GM19463 (cell line): ENCODE data around the gene EPHA3.

ENCODE experiments used
- ATAC-seq: cut with Tn5 transposase; IDR thresholded peaks from one replicate; pipeline ENCODE4 v1.9.1; 2021; ENCODE audit warnings: mild to moderate bottlenecking, moderate library complexity; ENCODE audit not compliant: unreplicated experiment

EPHA3 gene

GRCh38 chr3:89434621-89435380 lies 327.4 kb downstream of the EPHA3 start:
- no peak for ATAC-seq

- no peak for ATAC-seq
Measured at GRCh38 chr3:89436846-89437245, 329.4 kb downstream of the EPHA3 start.

GRCh38 chr3:89440386-89440785 lies 333.0 kb downstream of the EPHA3 start:
- no peak for ATAC-seq

GRCh38 chr3:89441141-89441540 lies 333.7 kb downstream of the EPHA3 start:
- ATAC-seq = no peak

DNA sequence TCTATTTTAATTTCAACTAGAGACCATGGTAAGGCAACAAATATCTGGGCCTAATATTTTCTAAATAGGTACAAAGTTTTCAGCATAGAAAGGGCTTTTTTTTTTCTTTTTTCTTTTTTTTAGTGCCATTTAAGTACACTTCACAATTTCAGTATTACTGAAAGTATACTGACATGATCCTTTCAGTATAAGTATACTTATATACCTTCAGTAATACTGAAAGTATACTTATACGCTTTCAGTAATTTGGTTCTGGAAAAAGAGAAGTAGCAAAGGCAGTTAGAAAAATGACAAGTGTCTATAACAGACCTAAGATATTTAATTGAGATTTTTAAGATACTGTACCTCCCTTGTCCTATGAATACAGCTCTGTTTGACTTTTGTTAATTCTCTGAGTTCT lies 339.2 kb downstream of the EPHA3 start:
- no peak for ATAC-seq

- no peak for ATAC-seq
Measured at GRCh38 chr3:89447243-89447642, 339.8 kb downstream of the EPHA3 start.

GRCh38 chr3:89449086-89449485 lies 341.7 kb downstream of the EPHA3 start:
- no peak for ATAC-seq

DNA sequence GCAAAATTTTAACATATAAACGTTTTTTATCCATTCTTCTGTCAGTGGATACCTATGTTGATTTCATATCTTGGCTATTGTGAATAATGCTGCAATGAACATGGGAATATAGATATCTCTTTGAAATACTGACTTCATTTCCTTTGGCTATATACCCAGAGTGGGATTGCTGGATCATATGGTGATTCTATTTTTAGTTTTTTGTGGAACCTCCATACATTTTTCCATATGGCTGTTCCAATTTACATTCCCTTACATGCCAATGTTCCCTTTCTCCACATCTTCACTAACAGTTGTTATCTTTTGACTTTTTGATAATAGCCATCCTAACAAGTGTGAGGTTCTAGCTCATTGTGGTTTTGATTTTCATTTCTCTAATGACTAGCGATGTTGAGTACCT lies 344.6 kb downstream of the EPHA3 start:
- ATAC-seq = no peak

DNA sequence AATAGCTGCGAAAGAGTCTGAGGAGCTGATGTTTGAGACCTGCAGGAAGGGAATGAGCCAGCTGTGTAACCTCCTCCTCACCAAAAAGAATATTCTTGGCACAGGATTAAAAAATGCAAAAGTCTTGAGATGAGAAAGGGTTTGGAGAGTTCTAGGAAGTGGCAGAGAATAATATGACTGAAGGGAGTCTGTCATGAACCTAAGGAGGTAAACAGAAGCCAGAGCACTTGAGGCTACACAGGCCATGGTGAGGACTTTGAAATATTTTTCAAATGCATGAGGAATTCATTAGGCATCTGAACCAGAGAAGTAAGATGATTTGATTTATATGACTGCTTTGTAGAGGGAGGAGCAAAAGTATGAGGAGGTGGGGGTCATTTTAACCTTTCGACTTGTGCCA lies 347.8 kb downstream of the EPHA3 start:
- no peak for ATAC-seq

DNA sequence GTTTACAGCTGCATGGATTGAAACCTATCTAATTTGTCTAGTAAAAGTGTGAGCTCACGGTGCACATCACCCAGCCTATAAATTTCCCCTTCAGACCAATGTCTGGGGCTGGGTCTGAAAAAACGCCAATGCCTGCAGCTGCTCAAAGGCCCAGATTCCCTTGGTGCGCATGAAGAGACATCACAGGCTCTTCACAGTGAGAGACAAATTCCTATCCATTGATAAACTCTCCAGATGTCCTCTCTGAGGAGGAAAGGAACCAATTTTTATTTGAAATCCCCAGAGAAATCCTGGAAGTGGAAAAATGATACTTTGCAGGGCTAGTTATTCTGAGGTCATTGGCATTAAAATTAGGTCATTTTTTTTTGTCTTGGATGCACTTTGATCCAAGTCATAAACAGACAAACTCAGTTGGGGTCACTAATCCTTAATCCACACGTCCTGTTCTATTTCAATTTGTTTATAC lies 360.5 kb downstream of the EPHA3 start:
- ATAC-seq = no peak

- no peak for ATAC-seq
Measured at GRCh38 chr3:89472101-89472500, 364.7 kb downstream of the EPHA3 start.

DNA sequence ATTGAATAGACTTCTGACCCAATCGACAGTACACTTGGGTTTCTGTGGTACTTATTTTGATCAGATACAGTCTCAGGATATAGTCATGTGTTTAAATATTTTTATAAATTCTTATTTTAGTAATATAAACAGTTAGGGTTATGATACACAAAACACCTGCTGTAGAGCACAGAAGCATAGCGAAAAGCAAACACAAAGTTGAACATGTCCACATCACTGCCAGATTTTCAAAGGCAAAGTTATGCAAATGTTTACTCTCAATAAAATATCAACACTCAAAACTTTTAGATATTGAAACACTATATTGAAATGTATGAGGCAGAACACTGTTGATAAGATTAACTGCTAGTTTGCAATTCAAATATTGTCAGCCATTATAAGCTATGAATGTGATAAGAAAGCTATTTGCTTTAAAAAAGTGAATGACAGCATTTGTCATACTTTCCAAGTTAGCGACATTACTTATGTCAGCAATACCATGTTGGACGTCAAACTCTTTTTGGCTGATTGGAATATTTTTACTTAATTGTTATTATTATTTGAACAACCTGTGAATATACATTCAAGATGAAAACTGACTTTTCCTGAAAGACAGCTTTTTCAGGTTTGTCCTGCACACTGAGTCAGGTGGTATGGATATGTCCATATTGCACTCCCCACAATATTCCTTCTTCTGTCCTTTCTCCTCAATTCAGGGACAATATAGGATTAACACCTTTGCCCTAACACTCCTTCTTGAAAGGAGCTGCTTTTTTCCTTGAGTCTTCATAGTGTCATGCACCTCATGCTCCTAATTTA lies 367.1 kb downstream of the EPHA3 start:
- no peak for ATAC-seq

DNA sequence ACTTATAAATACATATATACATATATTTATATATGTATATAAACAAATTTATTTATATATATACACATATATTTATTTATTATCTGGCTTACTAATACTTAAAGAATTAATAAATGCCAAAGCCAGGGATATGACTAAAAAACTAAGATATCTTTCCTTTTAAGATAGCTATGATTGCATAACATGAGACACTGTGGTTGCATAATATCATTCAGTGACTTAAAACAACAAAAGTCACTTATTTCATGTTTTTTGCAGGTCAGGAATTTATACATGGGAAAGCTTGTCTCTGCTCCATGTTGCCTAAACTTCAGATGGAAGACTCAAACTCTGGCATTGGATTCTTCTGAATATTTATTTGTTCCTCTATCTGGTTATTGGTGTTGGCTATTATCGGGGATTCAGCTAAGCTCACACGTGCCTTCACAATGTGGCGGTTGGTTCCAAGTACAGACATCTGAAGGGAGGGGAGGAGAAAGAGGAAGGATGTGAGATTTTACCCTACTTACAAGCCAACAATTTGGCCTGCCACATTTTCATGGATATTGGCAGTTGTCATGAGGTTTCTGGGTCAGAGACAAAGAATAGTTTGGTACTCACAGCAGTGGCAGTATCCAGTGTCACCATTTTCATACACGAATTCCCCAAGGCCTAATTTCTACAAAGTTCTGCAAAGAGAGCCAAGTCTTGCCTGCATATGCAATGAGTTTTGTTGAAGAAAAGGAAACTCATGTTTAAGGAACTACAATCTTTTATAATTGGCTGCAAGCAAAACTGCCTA lies 381.6 kb downstream of the EPHA3 start:
- ATAC-seq = no peak

DNA sequence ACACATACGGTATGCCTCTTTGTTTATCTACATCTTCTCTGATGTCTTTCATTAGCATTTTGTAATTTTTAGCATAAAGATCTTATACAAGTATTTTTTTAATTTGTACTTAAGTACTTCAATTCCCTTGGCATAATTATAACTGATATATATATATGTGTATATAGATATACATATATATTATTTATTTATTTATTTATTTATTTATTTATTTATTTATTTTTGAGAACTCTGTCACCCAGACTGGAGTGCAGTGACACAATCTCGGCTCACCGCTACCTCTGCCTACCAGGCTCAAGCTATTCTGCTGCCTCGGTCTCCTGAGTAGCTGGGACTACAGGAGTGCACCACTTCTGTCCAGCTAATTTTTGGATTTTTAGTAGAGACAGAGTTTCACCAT lies 382.7 kb downstream of the EPHA3 start:
- no peak for ATAC-seq

GRCh38 chr3:89494734-89495133 lies 387.3 kb downstream of the EPHA3 start:
- no peak for ATAC-seq

DNA sequence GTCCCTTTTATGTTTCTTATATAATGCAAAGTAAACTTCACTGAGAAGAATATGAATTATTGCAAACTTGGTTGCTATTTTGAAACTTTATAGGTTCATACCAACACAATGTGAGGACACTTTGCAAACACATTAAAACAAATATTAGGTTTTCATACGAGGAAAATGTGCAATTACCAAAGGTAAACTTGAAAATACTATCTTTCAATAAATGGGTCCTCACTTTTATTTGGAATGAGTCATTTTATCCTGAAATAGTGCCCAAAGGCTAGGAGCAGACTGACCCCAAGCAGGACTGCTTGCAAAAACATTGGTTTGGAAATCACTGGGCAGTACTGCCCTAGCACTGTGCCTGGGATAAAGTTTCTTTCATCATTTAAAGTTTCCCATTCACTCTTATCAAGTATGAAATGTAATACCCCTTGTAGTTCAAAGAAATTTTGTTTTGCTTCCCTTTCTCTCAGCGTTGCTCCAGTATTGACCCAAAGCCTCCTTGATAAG lies 396.5 kb downstream of the EPHA3 start:
- ATAC-seq = no peak

DNA sequence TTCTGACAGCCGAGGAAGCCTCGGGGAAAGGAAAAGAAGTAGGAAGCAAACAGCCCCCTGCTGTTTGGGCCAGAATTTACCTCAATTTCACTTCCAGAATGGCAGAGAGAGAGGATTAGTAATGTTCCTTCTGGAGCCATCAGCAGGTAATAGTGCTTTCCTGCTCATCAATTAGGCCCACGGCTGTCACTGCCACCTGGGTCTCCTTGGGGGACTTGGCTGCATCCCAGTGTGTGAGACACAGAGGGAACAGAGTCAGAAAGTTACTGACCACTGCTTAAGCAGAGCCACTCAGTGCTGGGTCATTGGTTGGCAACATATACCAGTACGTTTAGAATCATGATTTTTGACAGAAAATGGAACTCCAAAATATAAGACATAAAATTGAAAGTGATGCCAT lies 397.0 kb downstream of the EPHA3 start:
- ATAC-seq = no peak

- ATAC-seq = no peak
Measured at GRCh38 chr3:89506462-89507103, 399.2 kb downstream of the EPHA3 start.

DNA sequence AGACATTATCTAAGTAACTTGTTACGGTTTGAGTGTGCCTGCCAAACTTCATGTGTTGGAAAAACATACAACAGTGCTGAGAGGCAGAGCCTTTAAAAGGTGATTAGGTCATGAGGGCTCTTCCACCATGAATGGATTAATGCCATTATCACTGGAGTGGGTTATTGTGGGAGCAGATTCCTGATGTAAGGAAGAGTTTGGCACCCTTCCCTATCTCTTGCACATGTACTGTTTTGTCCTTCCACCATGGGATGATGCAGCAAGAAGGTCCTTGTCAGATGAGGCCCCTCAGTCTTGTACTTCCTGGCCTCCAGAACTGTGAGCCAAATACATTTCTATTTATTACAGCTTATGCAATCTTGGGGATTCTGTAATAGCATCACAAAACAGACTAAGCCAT lies 413.9 kb downstream of the EPHA3 start:
- ATAC-seq = no peak

GRCh38 chr3:89522155-89522554 lies 414.7 kb downstream of the EPHA3 start:
- no peak for ATAC-seq

DNA sequence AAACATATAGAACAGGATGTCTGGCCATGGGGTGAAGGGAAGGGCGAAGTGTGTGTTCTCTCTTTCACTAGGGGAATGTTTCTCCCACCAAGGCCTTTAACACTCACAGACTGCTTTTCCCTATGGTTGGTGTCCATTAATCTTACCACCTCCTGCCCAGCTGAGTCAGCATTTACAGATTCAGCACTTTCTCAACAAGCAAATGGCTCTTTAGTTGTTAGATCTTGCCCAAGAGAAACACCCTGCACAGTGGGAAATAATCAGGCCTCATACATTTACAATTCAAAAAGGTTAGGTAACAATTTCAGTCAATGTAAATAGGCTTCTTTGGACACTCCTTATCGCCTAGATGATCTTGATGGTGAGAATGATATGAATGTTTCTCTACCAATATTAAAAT lies 418.2 kb downstream of the EPHA3 start:
- no peak for ATAC-seq
